GM12875 (cell line): ENCODE results near the gene CSF1R.

Source experiments
- H3K4me3 ChIP-seq: one replicate; pipeline ENCODE4 v1.5.1; 2011; ENCODE audit warnings: low read depth, low read length, control low read depth
- CTCF ChIP-seq: IDR thresholded peaks from 2 replicates; pipeline ENCODE4 v1.5.1; 2011; ENCODE audit warnings: low read depth, mild to moderate bottlenecking, control low read depth, inconsistent platforms, low read length, moderate library complexity, borderline replicate concordance; ENCODE audit not compliant: insufficient read depth

CSF1R gene

GRCh38 chr5:150124596-150124995 lies 38.2 kb upstream of the CSF1R start:
- no peak for TF ChIP-seq CTCF
- no peak overlapping the region for H3K4me3 ChIP-seq

- no peak overlapping the region for H3K4me3 ChIP-seq
- no peak for TF ChIP-seq CTCF
Observed at GRCh38 chr5:150124111-150124557, 37.8 kb upstream of the CSF1R start.

- H3K4me3 ChIP-seq: no peak overlapping the region
- TF ChIP-seq CTCF: no peak
Observed at GRCh38 chr5:150123542-150123941, 37.2 kb upstream of the CSF1R start.

GRCh38 chr5:150122536-150123481 lies 36.5 kb upstream of the CSF1R start:
- no peak overlapping the region for H3K4me3 ChIP-seq
- no peak for TF ChIP-seq CTCF

- peak; percentile 79 for TF ChIP-seq CTCF
Observed at GRCh38 chr5:150122158-150122510, 35.8 kb upstream of the CSF1R start.

GRCh38 chr5:150121448-150122157 lies 35.2 kb upstream of the CSF1R start:
- TF ChIP-seq CTCF: no peak
- H3K4me3 ChIP-seq: no peak overlapping the region

More at GRCh38 chr5:150122158-150122510, 35.8 kb upstream of the CSF1R start:
- H3K4me3 ChIP-seq: no peak overlapping the region
